Measurements from ENCODE around the gene ROCK2.

- TF ChIP-seq, protein P1, sequence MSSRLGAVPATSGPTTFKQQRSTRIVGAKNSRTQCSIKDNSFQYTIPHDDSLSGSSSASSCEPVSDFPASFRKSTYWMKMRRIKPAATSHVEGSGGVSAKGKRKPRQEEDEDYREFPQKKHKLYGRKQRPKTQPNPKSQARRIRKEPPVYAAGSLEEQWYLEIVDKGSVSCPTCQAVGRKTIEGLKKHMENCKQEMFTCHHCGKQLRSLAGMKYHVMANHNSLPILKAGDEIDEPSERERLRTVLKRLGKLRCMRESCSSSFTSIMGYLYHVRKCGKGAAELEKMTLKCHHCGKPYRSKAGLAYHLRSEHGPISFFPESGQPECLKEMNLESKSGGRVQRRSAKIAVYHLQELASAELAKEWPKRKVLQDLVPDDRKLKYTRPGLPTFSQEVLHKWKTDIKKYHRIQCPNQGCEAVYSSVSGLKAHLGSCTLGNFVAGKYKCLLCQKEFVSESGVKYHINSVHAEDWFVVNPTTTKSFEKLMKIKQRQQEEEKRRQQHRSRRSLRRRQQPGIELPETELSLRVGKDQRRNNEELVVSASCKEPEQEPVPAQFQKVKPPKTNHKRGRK (tag; IDR thresholded peaks at IDR 0.05) = no peak
- no peak for TF ChIP-seq CTCF (IDR thresholded peaks at IDR 0.05 in 2 of 3, conservative IDR thresholded peaks at IDR 0.05 in 1 of 3; ENCODE audit: insufficient read depth in 2 of 3, low read depth in 1 of 3, low read length in 3 of 3)
- TF ChIP-seq NONO (IDR thresholded peaks at IDR 0.05; ENCODE audit: low read depth in 2 of 2, low read length in 1 of 2) = no peak
- no peak for TF ChIP-seq NR2C1 (IDR thresholded peaks at IDR 0.05)
- no peak for TF ChIP-seq NR2C1 (tag; IDR thresholded peaks at IDR 0.05)
- no peak for TF ChIP-seq SREBF1 (IDR thresholded peaks at IDR 0.05; ENCODE audit: borderline replicate concordance, low read depth, low read length)
- no peak for TF ChIP-seq SRSF3 (IDR thresholded peaks at IDR 0.05; ENCODE audit: insufficient read depth, low read length)
Observed at GRCh38 chr2:11393711-11394236, 49.3 kb upstream of the ROCK2 start.
